Hypothalamus (tissue), 51 donors: ENCODE measurements around the gene CRYBA1.
A peak's percentile ranks its signal among the peaks of the same experiment; 100 is the strongest.
"Not testable (repeated sequence)": the region's sequence is repeated elsewhere in the genome, so short reads cannot be mapped to it uniquely, and the experiment has no call there.

Experiments used
- DNase-seq, 51 donors: peaks; one replicate each; lab custom pipeline; 2025; lab: John Stamatoyannopoulos, UW

CRYBA1 gene

GRCh38 chr17:29246628-29247027, at the start of gene CRYBA1:
CRYBA1 (plus strand) TSS chr17:29246859; CDS start chr17:29246864, 5 bp downstream.
- DNase-seq: no peak

GRCh38 chr17:29197516-29198272, 49.0 kb upstream of the CRYBA1 start:
- DNase-seq: no peak

DNA sequence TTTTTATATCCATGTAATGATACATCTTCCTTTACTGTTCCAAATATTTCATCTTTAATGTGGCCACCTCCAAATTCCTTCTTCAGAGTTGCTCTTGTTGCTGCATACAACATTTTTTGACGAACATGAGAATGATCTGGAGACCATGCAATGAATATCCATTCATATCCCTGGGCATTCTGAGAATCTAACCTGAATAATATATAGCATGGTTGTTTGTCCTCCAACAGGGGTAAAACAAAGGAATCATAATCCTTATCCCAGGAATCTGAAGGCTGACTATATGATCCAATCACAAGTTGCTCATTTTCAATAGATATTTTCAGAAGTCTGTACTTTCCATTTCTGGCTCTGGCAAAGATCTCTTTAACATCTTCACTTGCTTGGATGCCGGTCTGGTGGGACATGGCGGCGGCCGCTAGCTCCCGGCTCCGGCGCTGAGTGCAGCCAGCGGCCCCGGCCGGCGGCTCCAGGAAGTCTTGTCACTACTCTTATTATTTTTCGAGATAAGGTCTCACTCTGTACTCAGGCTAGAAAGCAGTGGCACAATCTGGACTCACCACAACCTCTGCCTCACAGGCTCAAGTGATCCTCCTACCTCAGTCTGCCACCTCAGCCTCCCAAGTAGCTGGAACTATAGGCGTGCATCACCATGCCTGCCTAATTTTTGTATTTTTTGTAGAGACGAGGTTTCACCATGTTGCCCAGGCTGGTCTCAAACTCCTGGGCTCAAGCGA, 42.4 kb upstream of the CRYBA1 start:
- DNase-seq: not testable (repeated sequence)

DNA sequence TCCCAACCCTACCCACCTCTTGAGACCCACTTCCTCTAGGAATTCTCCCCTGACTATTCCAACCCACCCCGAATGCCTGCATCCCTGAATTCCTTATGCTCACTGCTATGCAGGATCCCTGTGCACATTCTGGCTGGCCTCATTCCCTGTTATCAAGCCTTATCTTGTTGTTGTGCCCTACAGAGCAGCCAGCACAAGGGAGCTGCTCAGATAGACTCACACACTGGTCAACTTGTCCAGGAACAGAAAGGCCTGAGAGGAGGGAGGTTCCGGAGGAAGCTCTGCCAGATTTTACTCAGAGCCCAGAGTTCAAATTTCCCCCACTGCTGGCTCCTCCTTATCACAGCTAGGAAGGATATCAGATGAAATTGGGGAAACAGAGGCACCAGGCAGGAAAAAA, 41.6 kb upstream of the CRYBA1 start:
- DNase-seq: no peak

- DNase-seq: no peak
Observed at GRCh38 chr17:29207975-29208374, 38.7 kb upstream of the CRYBA1 start.

DNA sequence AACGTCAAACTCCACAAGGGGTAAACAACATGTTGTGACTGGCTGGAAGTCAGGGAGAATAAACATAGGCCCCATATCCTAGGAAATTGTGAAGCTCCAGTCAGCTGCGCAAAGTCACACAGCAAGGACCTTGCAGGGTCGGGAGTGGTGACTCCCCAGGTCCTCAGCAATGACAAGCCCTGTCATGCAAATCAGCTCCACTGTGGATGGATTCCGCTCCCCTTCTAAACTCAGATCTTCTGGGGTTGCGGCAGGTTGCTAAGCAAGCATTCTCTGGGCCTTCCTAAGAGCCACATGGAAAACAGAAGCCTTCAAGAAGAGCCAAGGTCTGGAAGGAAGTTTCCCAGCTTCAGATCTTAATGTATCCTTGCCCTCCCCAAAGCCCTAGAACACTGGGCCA, 37.6 kb upstream of the CRYBA1 start:
- no peak for DNase-seq

GRCh38 chr17:29210879-29211278, 35.8 kb upstream of the CRYBA1 start:
- DNase-seq: no peak

DNA sequence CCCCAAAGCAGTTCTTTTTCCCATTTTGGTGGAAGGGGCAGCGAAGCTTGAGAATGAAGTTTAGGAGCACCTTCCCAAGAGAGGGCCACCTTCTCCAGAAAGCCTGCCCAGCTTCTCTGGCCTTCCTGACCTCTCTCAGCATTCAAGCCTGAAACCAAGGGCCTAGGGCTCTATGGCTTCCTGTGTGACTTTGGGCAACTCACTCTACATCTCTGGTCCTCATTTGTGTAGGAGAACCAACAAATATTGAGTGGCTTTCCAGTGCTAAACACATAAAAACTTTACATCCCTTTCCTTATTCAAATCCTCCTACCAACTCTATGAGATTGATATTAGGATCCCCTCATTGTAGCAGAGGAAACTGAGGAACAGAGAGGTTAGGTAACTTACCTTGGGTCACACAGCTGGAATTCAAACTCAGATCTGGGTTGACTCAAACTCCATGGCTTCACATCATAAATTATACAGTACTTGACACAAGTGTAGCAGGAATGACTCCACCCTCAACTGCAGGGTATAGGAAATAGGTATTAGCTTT, 34.5 kb upstream of the CRYBA1 start:
- DNase-seq: no peak

- DNase-seq: peak in 35 of 51 donors; percentile 14 to 90 (median 68)
Observed at GRCh38 chr17:29212681-29213121, 34.0 kb upstream of the CRYBA1 start.

DNA sequence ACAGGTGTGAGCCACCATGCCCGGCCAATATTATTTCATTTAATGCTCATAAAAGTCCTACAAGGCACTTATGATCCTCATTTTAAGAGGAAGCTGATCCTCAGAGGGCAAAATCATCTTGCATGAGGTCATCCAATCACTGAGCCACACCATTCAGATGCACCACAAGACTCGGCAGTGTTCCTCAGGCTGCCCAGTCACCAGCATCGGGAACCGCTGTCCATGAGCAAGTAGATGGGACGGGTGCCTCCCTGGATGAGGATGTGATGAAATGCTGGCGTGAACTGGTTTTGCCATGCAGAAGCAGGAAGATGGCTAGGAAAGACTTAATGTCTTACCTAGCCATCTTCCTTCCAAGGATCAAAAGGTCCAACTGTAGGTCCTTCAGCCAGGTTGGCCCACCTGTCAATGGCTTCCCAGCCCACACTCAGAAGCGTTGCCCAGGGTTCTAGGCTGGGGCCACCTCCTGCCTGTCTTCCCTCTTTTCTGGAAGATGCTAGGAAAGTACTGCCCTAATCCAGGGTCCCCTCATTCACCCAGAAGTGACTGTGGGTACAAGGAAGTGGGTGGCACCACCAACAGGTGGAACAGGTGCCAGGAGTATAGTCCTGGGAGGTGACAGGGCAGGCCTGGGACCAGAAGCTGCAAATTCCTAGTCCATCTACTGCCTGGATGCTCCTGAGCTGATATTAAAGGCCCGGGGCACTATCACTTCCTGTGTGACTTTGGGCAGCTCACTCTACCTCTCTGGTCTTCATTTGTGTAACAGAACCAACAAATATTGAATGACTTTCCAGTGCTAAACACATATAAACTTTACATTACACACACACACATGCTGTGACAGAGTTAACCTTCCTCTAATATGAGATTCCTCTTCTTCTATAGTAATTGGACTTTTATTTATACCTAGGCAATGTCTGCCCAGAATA, 32.2 kb upstream of the CRYBA1 start:
- DNase-seq: peak in 1 of 51 donors; percentile 7

- no peak for DNase-seq
Observed at GRCh38 chr17:29215174-29215573, 31.5 kb upstream of the CRYBA1 start.

DNA sequence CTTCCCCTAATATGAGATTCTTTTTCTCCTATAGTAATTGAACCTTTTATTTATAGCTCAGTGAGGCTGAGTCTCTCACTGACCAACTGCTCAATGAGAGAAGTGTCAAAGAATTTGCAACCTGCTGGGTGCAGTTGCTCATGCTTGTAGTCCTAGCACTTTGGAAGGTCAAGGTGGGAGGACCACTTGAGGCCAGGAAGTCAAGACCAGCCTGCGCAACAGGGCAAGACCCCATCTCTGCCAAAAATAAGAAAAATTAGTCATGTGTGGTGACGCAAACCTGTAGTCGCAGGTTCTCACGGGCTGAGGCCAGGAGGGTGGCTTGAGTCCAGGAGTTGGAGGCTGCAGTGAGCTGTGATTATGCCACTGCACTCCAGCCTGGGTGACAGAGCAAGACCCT, 30.9 kb upstream of the CRYBA1 start:
- DNase-seq: no peak

GRCh38 chr17:29216181-29216580, 30.5 kb upstream of the CRYBA1 start:
- DNase-seq: no peak

GRCh38 chr17:29216856-29217255, 29.8 kb upstream of the CRYBA1 start:
- DNase-seq: no peak

- DNase-seq: peak in 48 of 51 donors; percentile 24 to 90 (median 74)
Observed at GRCh38 chr17:29219378-29220047, 27.1 kb upstream of the CRYBA1 start.

GRCh38 chr17:29221338-29221737, 25.3 kb upstream of the CRYBA1 start:
- DNase-seq: not testable (repeated sequence)

- no peak for DNase-seq
Observed at GRCh38 chr17:29225396-29225795, 21.3 kb upstream of the CRYBA1 start.

DNA sequence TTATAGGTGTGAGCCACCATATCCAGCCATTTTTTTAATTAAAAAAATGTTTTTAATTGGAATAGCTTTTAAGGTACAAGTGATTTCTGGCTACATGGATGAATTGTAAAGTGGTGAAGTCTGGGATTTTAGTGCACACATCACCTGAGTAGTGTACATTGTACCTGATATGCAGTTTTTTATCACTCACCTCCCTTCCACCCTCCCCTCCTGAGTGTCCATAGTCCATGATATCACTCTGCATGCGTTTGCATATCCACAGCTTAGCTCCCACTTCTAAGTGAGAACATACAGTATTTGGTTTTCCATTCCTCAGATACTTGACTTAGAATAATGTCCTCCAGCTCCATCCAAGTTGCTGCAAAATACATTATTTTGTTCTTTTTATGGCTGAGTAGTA, 13.4 kb upstream of the CRYBA1 start:
- no peak for DNase-seq

DNA sequence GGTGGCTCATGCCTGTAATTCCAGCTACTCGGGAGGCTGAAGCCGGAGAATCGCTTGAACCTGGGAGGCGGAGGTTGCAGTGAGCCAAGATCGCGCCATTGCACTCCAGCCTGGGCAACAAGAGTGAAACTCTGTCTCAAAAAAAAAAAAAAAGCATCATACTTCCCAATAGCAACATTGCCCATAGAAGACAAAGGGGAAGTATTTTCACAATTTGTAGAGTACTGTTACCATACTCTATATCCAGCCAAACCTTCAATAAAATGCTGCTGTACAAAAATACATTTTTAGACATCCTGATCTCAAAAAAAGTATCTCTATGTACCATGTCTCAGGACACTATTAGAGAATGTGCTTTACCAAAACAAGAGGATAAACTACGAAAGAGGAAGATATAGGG, 11.7 kb upstream of the CRYBA1 start:
- DNase-seq: not testable (repeated sequence)

DNA sequence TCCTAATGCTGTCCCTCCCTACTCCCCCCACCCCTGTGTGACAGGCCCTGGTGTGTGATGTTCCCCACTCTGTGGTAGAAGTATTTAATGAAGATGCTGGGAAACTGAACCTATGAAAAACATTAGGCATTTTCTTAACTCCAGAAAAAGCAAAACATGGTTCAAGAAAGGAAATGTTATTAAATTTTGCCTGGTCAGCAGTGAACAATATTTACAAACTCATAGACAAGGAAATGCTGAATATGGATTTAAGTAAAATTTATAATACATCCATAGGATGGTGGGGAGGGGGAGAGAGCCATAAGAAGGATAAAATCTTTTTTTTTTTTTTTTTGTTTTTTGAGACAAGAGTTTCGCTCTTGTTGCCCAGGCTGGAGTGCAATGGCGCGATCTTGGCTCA, 10.8 kb upstream of the CRYBA1 start:
- DNase-seq: no peak
